Posterior cingulate gyrus (tissue), 11 donors: ENCODE data around the gene PRKAG2.
A peak's percentile ranks its signal among the peaks of the same experiment; 100 is the strongest.

Experiments used
- DNase-seq, 10 donors: peaks; one replicate each; pipeline versions ENCODE4 v3.0.0 to v3.0.0-alpha.2; 2020 to 2021; ENCODE audit warnings: mixed read lengths in 3 of 10
- intact Hi-C: fragments of 100-400 bp; cut with DNase I; formaldehyde crosslinking; loops from one replicate; pipeline ENCODE4 v1.15.1; 2023

PRKAG2 gene

GRCh38 chr7:151824373-151824933, 52.5 kb downstream of the PRKAG2 start:
- intact Hi-C loops = no loop called here
- DNase-seq = peak in 2 of 10 donors; percentile 64 to 78

GRCh38 chr7:151823566-151824372, 53.1 kb downstream of the PRKAG2 start:
- intact Hi-C loops = no loop called here
- peak in 2 of 10 donors; percentile 14 to 19 for DNase-seq

GRCh38 chr7:151822541-151823181, 54.3 kb downstream of the PRKAG2 start:
- intact Hi-C loops = no loop called here

GRCh38 chr7:151821806-151822540, 54.9 kb downstream of the PRKAG2 start:
- peak in 3 of 10 donors; percentile 13 to 58 (median 29) for DNase-seq
- intact Hi-C loops = no loop called here

More at GRCh38 chr7:151822541-151823181, 54.3 kb downstream of the PRKAG2 start:
- DNase-seq = peak in 3 of 10 donors; percentile 10 to 77 (median 63)

- DNase-seq = peak in 2 of 10 donors; percentile 19 to 25
- intact Hi-C loops = no loop called here
These were observed 55.7 kb downstream of the PRKAG2 start for GRCh38 chr7:151821226-151821625.

- intact Hi-C loops = no loop called here
- DNase-seq = peak in 3 of 10 donors; percentile 10 to 28 (median 19)
These were observed 56.3 kb downstream of the PRKAG2 start for GRCh38 chr7:151820491-151821105.

GRCh38 chr7:151819866-151820265, 57.0 kb downstream of the PRKAG2 start:
- peak in 2 of 10 donors; percentile 2 to 50 for DNase-seq
- intact Hi-C loops = no loop called here

- peak in 3 of 10 donors; percentile 14 to 55 (median 39) for DNase-seq
- intact Hi-C loops = no loop called here
These were observed 58.0 kb downstream of the PRKAG2 start for GRCh38 chr7:151818674-151819519.

- peak in 3 of 10 donors; percentile 11 to 62 (median 59) for DNase-seq
- intact Hi-C loops = no loop called here
These were observed 58.8 kb downstream of the PRKAG2 start for GRCh38 chr7:151817981-151818673.

- DNase-seq = peak in 3 of 10 donors; percentile 7 to 27 (median 25)
- intact Hi-C loops = no loop called here
These were observed 59.6 kb downstream of the PRKAG2 start for GRCh38 chr7:151817315-151817690.

- intact Hi-C loops = no loop called here
- peak in 3 of 10 donors; percentile 24 to 60 (median 53) for DNase-seq
These were observed 60.2 kb downstream of the PRKAG2 start for GRCh38 chr7:151816562-151817314.

- peak in 3 of 10 donors; percentile 14 to 76 (median 71) for DNase-seq
- intact Hi-C loops = no loop called here
These were observed 61.5 kb downstream of the PRKAG2 start for GRCh38 chr7:151815419-151815818.

GRCh38 chr7:151814400-151815009, 62.4 kb downstream of the PRKAG2 start:
- intact Hi-C loops = no loop called here
- peak; percentile 31 to 94 (median 61) for DNase-seq

- peak in 3 of 10 donors; percentile 56 to 86 (median 74) for DNase-seq
- intact Hi-C loops = no loop called here
These were observed 62.9 kb downstream of the PRKAG2 start for GRCh38 chr7:151813997-151814396.

- DNase-seq = peak in 2 of 10 donors; percentile 71 to 82
- intact Hi-C loops = no loop called here
These were observed 63.5 kb downstream of the PRKAG2 start for GRCh38 chr7:151813445-151813844.

- DNase-seq = peak in 2 of 10 donors; percentile 49 to 57
- intact Hi-C loops = no loop called here
These were observed 63.9 kb downstream of the PRKAG2 start for GRCh38 chr7:151812967-151813366.
